Stimulated activated CD4-positive, alpha-beta T cell treated with anti-CD3 and anti-CD28 coated beads, TNF-alpha, amount 100 ng/mL, for 1 hour (primary cell): ENCODE data around the gene IQCC.

Source experiments
- DNase-seq, 3 donors: peaks; one replicate each; pipeline ENCODE4 v3.0.0-alpha.2; 2020; ENCODE audit warnings: low read depth in 3 of 3, low spot score in 1 of 3

IQCC gene

GRCh38 chr1:32221980-32222755, 16.7 kb downstream of the IQCC start, which contains the start of the genes EIF3I and TMEM234:
EIF3I (plus strand) TSS chr1:32222407; CDS start chr1:32222442, 35 bp downstream.
TMEM234 (minus strand) TSS chr1:32222353; CDS start chr1:32222322, 31 bp downstream.
- peak; percentile 75 to 79 (median 78) for DNase-seq

GRCh38 chr1:32223683-32224082, 18.2 kb downstream of the IQCC start:
- no peak for DNase-seq

GRCh38 chr1:32224285-32224684, 18.8 kb downstream of the IQCC start:
- no peak for DNase-seq

GRCh38 chr1:32228771-32229170, 23.3 kb downstream of the IQCC start:
- no peak for DNase-seq

GRCh38 chr1:32231843-32232432, 26.5 kb downstream of the IQCC start:
- DNase-seq = no peak

GRCh38 chr1:32232558-32233304, 27.3 kb downstream of the IQCC start:
- no peak for DNase-seq

GRCh38 chr1:32234792-32235191, 29.3 kb downstream of the IQCC start:
- DNase-seq = no peak

GRCh38 chr1:32239337-32239736, 33.9 kb downstream of the IQCC start:
- no peak for DNase-seq

- no peak for DNase-seq
Measured at GRCh38 chr1:32239790-32240139, 34.3 kb downstream of the IQCC start.

- no peak for DNase-seq
Measured at GRCh38 chr1:32240140-32240951, 34.9 kb downstream of the IQCC start.

GRCh38 chr1:32241001-32241763, 35.7 kb downstream of the IQCC start:
- DNase-seq = no peak

- no peak for DNase-seq
Measured at GRCh38 chr1:32242341-32242851, 36.9 kb downstream of the IQCC start.

- DNase-seq = no peak
Measured at GRCh38 chr1:32246888-32247273, 41.4 kb downstream of the IQCC start, which contains the start of gene FAM167B. FAM167B (plus strand) TSS chr1:32247222; CDS start chr1:32247422, 200 bp downstream.

GRCh38 chr1:32247452-32247851, 42.0 kb downstream of the IQCC start:
- DNase-seq = no peak

- DNase-seq = peak in 2 of 3 donors; percentile 48 to 69
Measured at GRCh38 chr1:32247983-32248889, 42.8 kb downstream of the IQCC start.

GRCh38 chr1:32249831-32250525, 44.5 kb downstream of the IQCC start:
- DNase-seq = peak; percentile 52 to 69 (median 66)

GRCh38 chr1:32250893-32251716, 45.6 kb downstream of the IQCC start, which contains the start of gene LCK:
LCK (plus strand) TSS chr1:32251265; CDS start chr1:32274330, 23,065 bp downstream.
- DNase-seq = peak in 1 of 3 donors; percentile 51
